Adrenal gland (tissue), 12 donors: ENCODE results near the gene FAXC. TPM values are rescaled to one million over a fixed set of nuclear protein-coding genes. Genes with fewer than 3 reads are reported as not detected.

Experiments
- DNase-seq, 7 donors: peaks; one replicate each; pipeline ENCODE4 v3.0.0-alpha.2; 2019 to 2020
- H3K27ac ChIP-seq, 5 donors: fragments of 200-600 bp; sonication (generic) in 4 of 5; 1 replicate in 3 of 5; 2 replicates in 2 of 5; pipeline versions ENCODE4 v1.5.1 to v1.8.0; 2016 to 2020; ENCODE audit warnings: mild to moderate bottlenecking in 1 of 5
- H3K27me3 ChIP-seq: fragments of 200-600 bp; 2 replicates; pipeline ENCODE4 v1.8.0; 2021
- H3K36me3 ChIP-seq, 2 donors: fragments of 200-600 bp; replicated peaks in 1 of 2; 1 replicate in 1 of 2; 2 replicates in 1 of 2; pipeline versions ENCODE4 v1.5.1 to v1.8.0; 2018 to 2022
- H3K4me1 ChIP-seq, 2 donors: fragments of 200-600 bp; replicated peaks in 1 of 2; 1 replicate in 1 of 2; 2 replicates in 1 of 2; pipeline versions ENCODE4 v1.5.1 to v1.8.0; 2018 to 2021
- H3K4me3 ChIP-seq, 4 donors: fragments of 200-600 bp; sonication (generic) in 3 of 4; one replicate each; pipeline ENCODE4 v1.5.1; 2016 to 2018
- H3K9me3 ChIP-seq, 3 donors: fragments of 200-600 bp; sonication (generic) in 1 of 3; replicated peaks in 1 of 3; 1 replicate in 2 of 3; 2 replicates in 1 of 3; pipeline versions ENCODE4 v1.5.1 to v1.8.0; 2016 to 2021
- POLR2A ChIP-seq, 2 donors: fragments of 450-650 bp; IDR thresholded peaks; one replicate each; pipeline ENCODE4 v1.6.1; 2017; ENCODE audit warnings: antibody characterized with exemption in 2 of 2, mild to moderate bottlenecking in 2 of 2, moderate library complexity in 1 of 2
- WGBS, 4 donors: extraction: QIAGEN DNeasy Blood & Tissue Kit in 2 of 4; methylation state at CpG; one replicate each; pipeline versions ENCODE4 v1.1.5 to v1.1.7; 2013 to 2017; 5-methylcytosine and 5-hydroxymethylcytosine counted together
- intact Hi-C, 2 donors: fragments of 100-400 bp; cut with DNase I; formaldehyde crosslinking; loops; one replicate each; pipeline versions ENCODE4 v1.14.1 to v1.15.0; 2022 to 2023
- polyA plus RNA-seq, 3 donors: library from polyadenylated mRNA; stranded (reverse); fragments of 200-250 nt in 2 of 3; fragments of 350-450 nt in 1 of 3; fragmentation: Illumina TruSeq in 1 of 3; extraction: RNeasy Lipid Tissue Mini Kit (QIAGEN cat#74804) in 1 of 3; gene quantifications; one replicate each; pipeline ENCODE4 v1.2.3, GENCODE V29; 2013 to 2014
- total RNA-seq, 9 donors: library from RNA; depleted of rRNA in 4 of 9; stranded (reverse); fragments of >200 nt in 4 of 9; fragments of 120-200 nt in 1 of 9; fragmentation: NEBNext Ultra II Directional in 1 of 9; extraction: Animal tissue kit (Norgen Biotek cat#: 25700) in 1 of 9; gene quantifications; one replicate each; pipeline versions ENCODE4 v1.1.0 to v1.2.4, GENCODE V29; 2013 to 2023
- TF ChIP-seq, protein P1 (sequence below), 6 experiments: fragments of 450-650 bp in 4 of 6; fragments of 200-600 bp in 2 of 6; sonication (generic) in 1 of 6; IDR thresholded peaks; 1 replicate in 5 of 6; 2 replicates in 1 of 6; pipeline versions ENCODE4 v1.5.1 to v1.8.0; 2016 to 2021; ENCODE audit warnings: antibody characterized with exemption in 6 of 6, mild to moderate bottlenecking in 2 of 6, moderate library complexity in 1 of 6
- donor health status: healthy with polysubstance abuse.
- donor health status: Bipolar disorder and iron deficiency.
- donor health status: DM: yes; HTN: yes; CAD: no.
- donor health status: DM: no; HTN: no; CAD: no.
- donor health status: DM: no; HTN: no; CAD: no.
- donor health status: DM: yes; HTN: yes; CAD: no.

The FAXC gene
- total and polyA plus RNA-seq, 12 donors: 0.32 to 4.5 (median 2.0) TPM; not detected in 3

DNA sequence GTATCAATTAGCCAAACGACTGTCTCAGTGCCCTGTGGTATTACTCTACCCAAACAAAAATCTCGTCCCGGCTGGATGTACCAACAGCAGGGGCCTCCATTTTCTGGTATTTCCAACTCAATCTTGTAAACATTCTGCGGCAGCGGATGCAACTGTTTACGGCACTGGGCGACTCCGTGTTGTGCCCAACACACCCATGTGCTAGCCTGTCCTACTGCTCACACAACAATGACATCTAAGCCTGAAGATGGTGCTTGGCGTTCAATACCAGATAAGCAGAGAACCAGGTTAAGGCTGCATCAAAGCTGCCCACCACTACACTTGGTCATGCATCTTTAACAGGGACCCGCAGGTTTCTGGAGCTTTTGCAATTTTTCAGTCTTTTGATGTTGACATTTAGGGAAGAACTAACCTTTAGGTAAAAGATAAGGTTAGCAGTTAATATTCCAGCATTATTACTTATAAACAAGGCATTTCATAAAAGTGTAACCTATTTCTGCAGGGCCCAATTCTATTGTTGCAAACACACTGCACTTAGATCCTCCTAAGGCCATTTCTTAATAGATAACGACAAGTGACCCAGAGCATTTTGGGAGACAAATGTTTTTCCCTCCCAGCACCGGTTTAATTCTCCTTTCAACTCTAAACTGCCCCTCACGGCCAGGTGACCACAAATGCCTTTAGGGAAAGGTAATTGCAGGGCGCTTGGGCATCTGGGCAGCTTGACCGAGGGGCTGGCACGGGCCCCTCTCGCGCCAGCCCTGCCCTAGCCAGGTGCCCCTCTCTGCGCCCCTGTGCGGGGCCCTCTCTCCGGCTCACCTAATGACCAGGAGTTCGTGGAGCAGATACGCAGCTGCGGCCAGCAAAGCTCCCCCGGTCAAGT is 945 bp downstream of the FAXC start:
- no peak overlapping the region for H3K27ac ChIP-seq
- H3K36me3 ChIP-seq: no peaks in the 10 kb centered on the region
- whole genome bisulfite sequencing, 4 donors: 51 to 72% (median 52%) methylated on average over 12 to 25 of the region's 25 CpGs
- TF ChIP-seq, protein P1, sequence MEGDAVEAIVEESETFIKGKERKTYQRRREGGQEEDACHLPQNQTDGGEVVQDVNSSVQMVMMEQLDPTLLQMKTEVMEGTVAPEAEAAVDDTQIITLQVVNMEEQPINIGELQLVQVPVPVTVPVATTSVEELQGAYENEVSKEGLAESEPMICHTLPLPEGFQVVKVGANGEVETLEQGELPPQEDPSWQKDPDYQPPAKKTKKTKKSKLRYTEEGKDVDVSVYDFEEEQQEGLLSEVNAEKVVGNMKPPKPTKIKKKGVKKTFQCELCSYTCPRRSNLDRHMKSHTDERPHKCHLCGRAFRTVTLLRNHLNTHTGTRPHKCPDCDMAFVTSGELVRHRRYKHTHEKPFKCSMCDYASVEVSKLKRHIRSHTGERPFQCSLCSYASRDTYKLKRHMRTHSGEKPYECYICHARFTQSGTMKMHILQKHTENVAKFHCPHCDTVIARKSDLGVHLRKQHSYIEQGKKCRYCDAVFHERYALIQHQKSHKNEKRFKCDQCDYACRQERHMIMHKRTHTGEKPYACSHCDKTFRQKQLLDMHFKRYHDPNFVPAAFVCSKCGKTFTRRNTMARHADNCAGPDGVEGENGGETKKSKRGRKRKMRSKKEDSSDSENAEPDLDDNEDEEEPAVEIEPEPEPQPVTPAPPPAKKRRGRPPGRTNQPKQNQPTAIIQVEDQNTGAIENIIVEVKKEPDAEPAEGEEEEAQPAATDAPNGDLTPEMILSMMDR (IDR thresholded peaks at IDR 0.05): no peak
- no peak for TF ChIP-seq POLR2A (IDR thresholded peaks at IDR 0.05)
- DNase-seq: no peak
- intact Hi-C loops: no loop called here
- peaks cover 7% of the 10 kb centered on the region for H3K27me3 ChIP-seq
- H3K9me3 ChIP-seq: no peaks in the 10 kb centered on the region
- H3K4me3 ChIP-seq: peak overlapping the region in 1 of 4 donors; percentile 55
- H3K4me1 ChIP-seq: peaks cover 0 to 6% of the 10 kb centered on the region in 2 donors

DNA sequence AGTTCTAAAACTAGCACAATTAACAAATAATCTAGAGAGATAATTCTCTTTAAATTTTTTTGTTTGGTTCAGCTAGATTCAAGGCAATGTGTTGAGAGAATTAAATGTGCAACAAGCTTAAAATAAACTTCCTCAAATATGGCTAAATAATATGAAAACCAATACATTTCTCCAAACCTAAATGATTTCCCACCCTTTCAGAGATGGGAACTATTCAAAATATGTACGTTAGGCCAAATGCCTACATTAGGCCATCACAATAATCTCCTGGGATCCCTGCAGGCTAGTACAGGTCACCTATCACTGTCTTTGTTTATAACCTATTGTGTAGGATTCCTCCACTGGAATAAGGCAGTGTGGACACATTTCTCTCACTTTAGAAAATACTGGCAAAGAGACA is 1.7 kb downstream of the FAXC start:
- WGBS, 4 donors: 63 to 88% (median 74%) methylated on average over 1 of the region's 1 CpG
- Histone ChIP-seq H3K27ac (no peak overlapping the region), H3K36me3 (no peaks in the 10 kb centered on the region), H3K27me3 (peaks cover 7% of the 10 kb centered on the region), H3K4me3 (no peak overlapping the region), H3K4me1 (peaks cover 0 to 6% of the 10 kb centered on the region in 2 donors), H3K9me3 (no peaks in the 10 kb centered on the region)
- intact Hi-C loops: no loop called here
- DNase-seq: no peak
- TF ChIP-seq POLR2A (IDR thresholded peaks at IDR 0.05): no peak
- TF ChIP-seq, protein P1 (IDR thresholded peaks at IDR 0.05): no peak

DNA sequence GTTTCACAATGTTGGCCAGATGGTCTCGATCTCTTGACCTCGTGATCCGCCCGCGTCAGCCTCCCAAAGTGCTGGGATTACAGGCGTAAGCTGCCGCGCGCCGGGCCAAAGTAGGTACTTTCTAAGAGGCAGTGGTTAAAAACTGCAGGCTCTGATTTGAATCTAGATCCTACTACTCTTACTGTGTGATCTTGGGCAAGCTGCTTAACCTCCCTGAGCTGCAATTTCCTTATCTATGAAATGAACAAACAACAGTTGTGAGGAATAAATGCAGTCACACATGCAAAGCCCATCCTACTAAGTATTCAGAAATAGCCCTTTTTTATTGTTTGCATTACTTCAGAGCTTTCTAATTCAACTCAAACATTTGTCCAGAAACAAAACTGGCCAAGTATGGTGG is 2.9 kb downstream of the FAXC start:
- H3K4me1 ChIP-seq: peaks cover 0 to 6% of the 10 kb centered on the region in 2 donors
- DNase-seq: no peak
- 88 to 98% (median 91%) methylated on average over 10 of the region's 10 CpGs for WGBS, 4 donors
- intact Hi-C loops: no loop called here
- no peaks in the 10 kb centered on the region for H3K36me3 ChIP-seq
- H3K27me3 ChIP-seq: peaks cover 7% of the 10 kb centered on the region
- no peak overlapping the region for H3K4me3 ChIP-seq
- H3K27ac ChIP-seq: no peak overlapping the region
- no peak for TF ChIP-seq POLR2A (IDR thresholded peaks at IDR 0.05)
- TF ChIP-seq, protein P1 (IDR thresholded peaks at IDR 0.05): no peak
- H3K9me3 ChIP-seq: no peaks in the 10 kb centered on the region

DNA sequence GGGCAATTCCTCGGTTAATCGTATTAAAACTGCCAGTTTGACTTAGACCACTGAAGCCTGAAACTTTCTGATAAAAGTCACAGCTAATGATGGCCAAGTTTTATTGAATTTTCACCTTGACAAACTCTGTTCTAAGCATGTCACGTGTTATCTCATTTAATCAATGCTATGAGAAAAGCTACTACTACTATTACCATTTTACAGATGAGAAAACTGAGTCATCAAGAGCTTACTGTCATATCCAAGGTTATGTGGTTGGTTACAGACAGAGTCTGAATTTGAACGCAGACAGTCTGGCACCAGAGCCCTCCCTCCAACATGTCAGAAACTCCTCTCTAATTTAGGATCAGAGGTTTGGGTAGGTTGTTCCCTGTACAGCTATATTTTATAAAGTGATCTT is 4.3 kb downstream of the FAXC start:
- 73 to 85% (median 79%) methylated on average over 4 of the region's 4 CpGs for WGBS, 4 donors
- Histone ChIP-seq H3K27me3 (peaks cover 7% of the 10 kb centered on the region), H3K4me3 (no peak overlapping the region), H3K9me3 (no peaks in the 10 kb centered on the region), H3K36me3 (no peaks in the 10 kb centered on the region), H3K4me1 (peaks cover 0 to 5% of the 10 kb centered on the region in 2 donors), H3K27ac (no peak overlapping the region)
- DNase-seq: no peak
- TF ChIP-seq, protein P1 (IDR thresholded peaks at IDR 0.05): no peak
- TF ChIP-seq POLR2A (IDR thresholded peaks at IDR 0.05): no peak
- intact Hi-C loops: no loop called here
